ENCODE results near the gene EEFSEC.

- TF ChIP-seq CTCF (IDR thresholded peaks at IDR 0.05) (no peak), POLR2A (IDR thresholded peaks at IDR 0.05) (no peak)
Observed at GRCh38 chr3:128237348-128238183, 84.3 kb downstream of the EEFSEC start.

Measured in adrenal gland (tissue), 5 donors.